SJSA1 (cell line): ENCODE measurements around the gene ACP5. TPM values are rescaled to one million over a fixed set of nuclear protein-coding genes. Genes with fewer than 3 reads are reported as not detected.
A peak's percentile ranks its signal among the peaks of the same experiment; 100 is the strongest.
"Not testable (repeated sequence)": the region's sequence is repeated elsewhere in the genome, so short reads cannot be mapped to it uniquely, and the experiment has no call there.

Experiments used
- DNase-seq, 2 experiments: peaks; one replicate each; pipeline ENCODE4 v3.0.0-alpha.2; 2015 to 2020; ENCODE audit warnings: low spot score in 2 of 2, low read depth in 1 of 2
- H3K27ac ChIP-seq: fragments of 250-450 bp; sonication (Bioruptor Pico); 2 replicates; pipeline ENCODE4 v1.5.1; 2020; ENCODE audit warnings: mild to moderate bottlenecking, moderate library complexity
- H3K27me3 ChIP-seq: fragments of 250-450 bp; sonication (Bioruptor Pico); replicated peaks from 2 replicates; pipeline ENCODE4 v1.5.1; 2020; ENCODE audit warnings: mild to moderate bottlenecking, moderate library complexity
- H3K36me3 ChIP-seq: fragments of 250-450 bp; sonication (Bioruptor Pico); 2 replicates; pipeline ENCODE4 v1.5.1; 2020; ENCODE audit warnings: mild to moderate bottlenecking
- H3K4me1 ChIP-seq: fragments of 250-450 bp; sonication (Bioruptor Pico); replicated peaks from 2 replicates; pipeline ENCODE4 v1.6.1; 2021; ENCODE audit warnings: mild to moderate bottlenecking
- H3K4me3 ChIP-seq: fragments of 250-450 bp; sonication (Bioruptor Pico); 2 replicates; pipeline ENCODE4 v1.5.1; 2020; ENCODE audit warnings: mild to moderate bottlenecking
- H3K9me3 ChIP-seq: fragments of 250-450 bp; sonication (Bioruptor Pico); replicated peaks from 2 replicates; pipeline ENCODE4 v1.5.1; 2020; ENCODE audit warnings: mild to moderate bottlenecking
- total RNA-seq: library from RNA; depleted of rRNA; stranded (reverse); fragments of >200 nt; shearing (Covaris generic); gene quantifications from 2 replicates; pipeline ENCODE4 v1.2.3, GENCODE V29; 2014

The ACP5 gene
- total RNA-seq, 1 experiment from 2014 or later = not detected

- Histone ChIP-seq H3K9me3 (0 out of 2 replicates have a peak, but pooled peaks cover 5% of the 10 kb centered on the region), H3K27ac (peak within 1 kb of the TSS; percentile 92), H3K36me3 (peaks cover 38% of the 10 kb centered on the region), H3K4me3 (peak within 1 kb of the TSS; percentile 90), H3K4me1 (peaks cover 4% of the 10 kb centered on the region), H3K27me3 (no peaks in the 10 kb centered on the region)
- DNase-seq = peak; percentile 96 to 99
Observed at GRCh38 chr19:11597202-11598102, 20.0 kb upstream of the ACP5 start, which contains the start of gene ZNF627. ZNF627 (plus strand) TSS chr19:11597483; CDS start chr19:11597628, 145 bp downstream.

GRCh38 chr19:11596156-11596555 is 18.7 kb upstream of the ACP5 start:
- H3K9me3 ChIP-seq = 0 out of 2 replicates have a peak, but pooled peaks cover 2% of the 10 kb centered on the region
- no peaks in the 10 kb centered on the region for H3K27me3 ChIP-seq
- peaks cover 29% of the 10 kb centered on the region for H3K36me3 ChIP-seq
- no peak overlapping the region for H3K27ac ChIP-seq
- no peak for DNase-seq
- no peak overlapping the region for H3K4me3 ChIP-seq
- H3K4me1 ChIP-seq = peaks cover 4% of the 10 kb centered on the region

- H3K4me3 ChIP-seq = no peak overlapping the region
- H3K27ac ChIP-seq = no peak overlapping the region
- H3K27me3 ChIP-seq = no peaks in the 10 kb centered on the region
- peaks cover 4% of the 10 kb centered on the region for H3K4me1 ChIP-seq
- H3K36me3 ChIP-seq = peaks cover 14% of the 10 kb centered on the region
- 0 out of 2 replicates have a peak, but pooled peaks cover 2% of the 10 kb centered on the region for H3K9me3 ChIP-seq
- no peak for DNase-seq
Observed at GRCh38 chr19:11594084-11594483, 16.6 kb upstream of the ACP5 start.

- H3K9me3 ChIP-seq = no peaks in the 10 kb centered on the region
- DNase-seq = no peak
- no peaks in the 10 kb centered on the region for H3K36me3 ChIP-seq
- no peaks in the 10 kb centered on the region for H3K4me1 ChIP-seq
- no peak overlapping the region for H3K27ac ChIP-seq
- no peaks in the 10 kb centered on the region for H3K27me3 ChIP-seq
- H3K4me3 ChIP-seq = no peak overlapping the region
Observed at GRCh38 chr19:11587975-11588631, 10.7 kb upstream of the ACP5 start.

- Histone ChIP-seq H3K4me3 (no peak overlapping the region), H3K9me3 (no peaks in the 10 kb centered on the region), H3K4me1 (no peaks in the 10 kb centered on the region), H3K27ac (no peak overlapping the region), H3K36me3 (no peaks in the 10 kb centered on the region), H3K27me3 (no peaks in the 10 kb centered on the region)
- DNase-seq = peak; percentile 52 to 73
Observed at GRCh38 chr19:11587302-11587974, 10.0 kb upstream of the ACP5 start.

- no peaks in the 10 kb centered on the region for H3K9me3 ChIP-seq
- DNase-seq = no peak
- H3K27ac ChIP-seq = no peak overlapping the region
- no peaks in the 10 kb centered on the region for H3K27me3 ChIP-seq
- H3K4me1 ChIP-seq = no peaks in the 10 kb centered on the region
- H3K4me3 ChIP-seq = no peak overlapping the region
- no peaks in the 10 kb centered on the region for H3K36me3 ChIP-seq
Observed at GRCh38 chr19:11586331-11586730, 8.9 kb upstream of the ACP5 start.

GRCh38 chr19:11581740-11582139 is 4.3 kb upstream of the ACP5 start:
- no peaks in the 10 kb centered on the region for H3K27me3 ChIP-seq
- H3K4me3 ChIP-seq = no peak overlapping the region
- DNase-seq = no peak
- no peaks in the 10 kb centered on the region for H3K36me3 ChIP-seq
- H3K4me1 ChIP-seq = no peaks in the 10 kb centered on the region
- H3K27ac ChIP-seq = no peak overlapping the region
- no peaks in the 10 kb centered on the region for H3K9me3 ChIP-seq

- Histone ChIP-seq H3K36me3 (no peaks in the 10 kb centered on the region), H3K9me3 (no peaks in the 10 kb centered on the region), H3K27ac (no peak overlapping the region), H3K27me3 (no peaks in the 10 kb centered on the region), H3K4me3 (no peak overlapping the region), H3K4me1 (no peaks in the 10 kb centered on the region)
- DNase-seq = no peak
Observed at GRCh38 chr19:11580116-11580515, 2.7 kb upstream of the ACP5 start.

GRCh38 chr19:11578258-11579142 is 1.1 kb upstream of the ACP5 start:
- H3K4me3 ChIP-seq = no peak overlapping the region
- no peaks in the 10 kb centered on the region for H3K4me1 ChIP-seq
- no peak overlapping the region for H3K27ac ChIP-seq
- H3K27me3 ChIP-seq = no peaks in the 10 kb centered on the region
- peak in 1 of 2 experiments; percentile 42 for DNase-seq
- H3K9me3 ChIP-seq = no peaks in the 10 kb centered on the region
- no peaks in the 10 kb centered on the region for H3K36me3 ChIP-seq

- H3K4me3 ChIP-seq = no peak overlapping the region
- no peaks in the 10 kb centered on the region for H3K27me3 ChIP-seq
- no peak for DNase-seq
- no peaks in the 10 kb centered on the region for H3K36me3 ChIP-seq
- H3K4me1 ChIP-seq = no peaks in the 10 kb centered on the region
- no peak overlapping the region for H3K27ac ChIP-seq
- no peaks in the 10 kb centered on the region for H3K9me3 ChIP-seq
Observed at GRCh38 chr19:11576227-11576626, 1.2 kb downstream of the ACP5 start.

- no peaks in the 10 kb centered on the region for H3K27me3 ChIP-seq
- no peaks in the 10 kb centered on the region for H3K4me1 ChIP-seq
- no peaks in the 10 kb centered on the region for H3K9me3 ChIP-seq
- H3K4me3 ChIP-seq = no peak overlapping the region
- H3K27ac ChIP-seq = no peak overlapping the region
- H3K36me3 ChIP-seq = no peaks in the 10 kb centered on the region
- DNase-seq = no peak
Observed at GRCh38 chr19:11574689-11575088, 2.8 kb downstream of the ACP5 start.

- not testable (repeated sequence) for H3K27ac ChIP-seq, DNase-seq
Observed at GRCh38 chr19:11573763-11574162, 3.7 kb downstream of the ACP5 start.

GRCh38 chr19:11573354-11573753 is 4.1 kb downstream of the ACP5 start:
- not testable (repeated sequence) for H3K36me3 ChIP-seq, H3K4me1 ChIP-seq, DNase-seq, H3K27me3 ChIP-seq, H3K27ac ChIP-seq, H3K4me3 ChIP-seq, H3K9me3 ChIP-seq

More at GRCh38 chr19:11573763-11574162, 3.7 kb downstream of the ACP5 start:
- H3K9me3 ChIP-seq, H3K4me1 ChIP-seq, H3K4me3 ChIP-seq, H3K36me3 ChIP-seq, H3K27me3 ChIP-seq: not testable (repeated sequence)
